ENCODE measurements around the gene CLCA4. TPM values are rescaled to one million over a fixed set of nuclear protein-coding genes. Genes with fewer than 3 reads are reported as not detected.

The CLCA4 gene
- total RNA-seq, 4 donors from 2014 or later = not detected

DNA sequence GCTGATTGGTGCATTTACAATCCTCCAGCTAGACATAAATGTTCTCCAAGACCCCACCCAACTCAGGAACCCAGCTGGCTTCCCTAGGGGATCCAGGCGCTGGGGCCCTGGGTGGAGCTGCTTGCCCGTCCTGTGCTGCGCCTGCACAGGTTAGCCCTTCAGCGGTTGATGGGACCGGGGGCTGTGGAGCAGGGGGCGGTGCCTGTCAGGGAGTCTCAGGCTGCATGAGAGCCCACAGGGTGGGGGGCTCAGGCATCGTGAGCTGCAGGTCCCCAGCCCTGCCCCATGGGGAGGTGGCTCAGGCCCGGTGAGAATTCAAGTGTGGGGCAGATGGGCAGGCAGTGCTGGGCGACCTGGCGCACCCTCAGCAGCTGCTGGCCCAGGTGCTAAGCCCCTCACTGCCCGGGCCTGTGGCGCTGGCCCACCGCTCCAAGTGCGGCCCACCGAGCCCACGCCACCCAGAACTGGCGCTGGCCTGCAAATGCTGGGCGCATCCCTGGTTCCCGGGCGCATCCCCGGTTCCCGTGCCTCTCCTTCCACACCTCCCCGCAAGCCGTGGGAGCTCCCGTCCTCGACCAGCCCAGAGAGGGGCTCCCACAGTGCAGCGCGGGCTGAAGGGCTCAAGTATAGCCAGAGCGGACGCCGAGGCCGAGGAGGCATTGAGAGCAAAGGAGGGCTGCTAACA lies 23.1 kb upstream of the CLCA4 start:
- WGBS, 2 donors = 92 to 96% methylated on average over 23 to 25 of the region's 32 CpGs
- H3K4me3 ChIP-seq (replicated peaks in 1 of 3) = no peak overlapping the region
- TF ChIP-seq, protein P1, sequence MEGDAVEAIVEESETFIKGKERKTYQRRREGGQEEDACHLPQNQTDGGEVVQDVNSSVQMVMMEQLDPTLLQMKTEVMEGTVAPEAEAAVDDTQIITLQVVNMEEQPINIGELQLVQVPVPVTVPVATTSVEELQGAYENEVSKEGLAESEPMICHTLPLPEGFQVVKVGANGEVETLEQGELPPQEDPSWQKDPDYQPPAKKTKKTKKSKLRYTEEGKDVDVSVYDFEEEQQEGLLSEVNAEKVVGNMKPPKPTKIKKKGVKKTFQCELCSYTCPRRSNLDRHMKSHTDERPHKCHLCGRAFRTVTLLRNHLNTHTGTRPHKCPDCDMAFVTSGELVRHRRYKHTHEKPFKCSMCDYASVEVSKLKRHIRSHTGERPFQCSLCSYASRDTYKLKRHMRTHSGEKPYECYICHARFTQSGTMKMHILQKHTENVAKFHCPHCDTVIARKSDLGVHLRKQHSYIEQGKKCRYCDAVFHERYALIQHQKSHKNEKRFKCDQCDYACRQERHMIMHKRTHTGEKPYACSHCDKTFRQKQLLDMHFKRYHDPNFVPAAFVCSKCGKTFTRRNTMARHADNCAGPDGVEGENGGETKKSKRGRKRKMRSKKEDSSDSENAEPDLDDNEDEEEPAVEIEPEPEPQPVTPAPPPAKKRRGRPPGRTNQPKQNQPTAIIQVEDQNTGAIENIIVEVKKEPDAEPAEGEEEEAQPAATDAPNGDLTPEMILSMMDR (IDR thresholded peaks at IDR 0.05) = no peak
- H3K27me3 ChIP-seq = no peaks in the 10 kb centered on the region
- H3K4me1 ChIP-seq = no peaks in the 10 kb centered on the region
- DNase-seq = no peak
- H3K36me3 ChIP-seq = no peaks in the 10 kb centered on the region
- intact Hi-C loops (cut with DNase I) = no loop called here
- H3K27ac ChIP-seq = no peak overlapping the region
- no peaks in the 10 kb centered on the region for H3K9me3 ChIP-seq

DNA sequence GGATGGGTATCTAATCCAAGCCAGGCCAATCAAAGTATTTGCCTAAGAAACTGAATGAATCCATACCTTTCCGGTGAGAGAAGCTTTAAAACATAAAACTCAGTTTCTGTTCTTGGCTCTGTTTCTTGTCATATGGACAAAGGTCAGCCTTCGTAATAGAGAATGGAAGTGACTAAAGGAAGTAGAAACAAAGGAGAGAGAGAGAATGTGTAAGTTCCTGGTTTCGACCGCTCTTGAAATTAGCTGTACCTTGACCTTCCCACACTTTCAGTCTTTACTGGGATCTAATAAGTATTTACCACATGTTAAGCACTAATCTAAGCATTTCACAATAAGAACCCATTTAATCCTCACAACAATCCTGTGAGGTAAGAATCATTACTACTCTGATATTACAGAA lies 19.6 kb upstream of the CLCA4 start:
- 76 to 83% methylated on average over 4 of the region's 4 CpGs for WGBS, 2 donors
- Histone ChIP-seq H3K9me3 (no peaks in the 10 kb centered on the region), H3K36me3 (no peaks in the 10 kb centered on the region), H3K27me3 (no peaks in the 10 kb centered on the region), H3K4me1 (no peaks in the 10 kb centered on the region), H3K27ac (no peak overlapping the region), H3K4me3 (replicated peaks in 1 of 3) (no peak overlapping the region)
- DNase-seq = no peak
- TF ChIP-seq, protein P1 (IDR thresholded peaks at IDR 0.05) = no peak
- TF ChIP-seq POLR2A (IDR thresholded peaks at IDR 0.05) = no peak
- intact Hi-C loops (cut with DNase I) = no loop called here

DNA sequence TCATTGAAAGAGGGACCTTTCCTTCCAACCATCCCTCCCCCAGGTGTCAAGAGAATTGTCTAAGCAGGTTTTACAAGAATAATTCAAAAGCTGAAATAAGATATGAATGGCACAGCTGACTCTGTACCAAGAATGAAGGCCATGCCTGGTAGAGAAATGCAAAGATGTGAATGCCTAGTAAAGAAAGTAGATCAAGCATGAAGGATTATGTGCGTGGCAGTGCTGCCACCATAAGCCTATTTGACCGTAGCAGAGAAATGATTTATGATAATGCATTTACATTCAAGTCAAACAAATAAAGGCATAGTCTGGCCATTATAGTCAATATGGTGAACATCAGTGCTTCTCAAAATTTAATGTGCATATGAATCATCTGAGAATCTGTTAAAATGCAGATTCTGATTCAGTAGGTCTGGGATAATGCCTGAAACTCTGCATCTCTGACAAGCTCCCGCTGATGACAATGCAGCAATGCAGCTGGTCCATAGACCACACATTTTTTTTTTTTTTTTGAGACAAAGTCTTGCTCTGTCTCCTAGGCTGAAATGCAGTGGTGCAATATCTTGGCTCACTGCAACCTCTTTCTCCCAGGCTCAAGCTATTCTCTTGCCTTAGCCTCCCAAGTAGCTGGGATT lies 16.6 kb upstream of the CLCA4 start:
- no peak for DNase-seq
- no peak for TF ChIP-seq POLR2A (IDR thresholded peaks at IDR 0.05)
- TF ChIP-seq, protein P1 (IDR thresholded peaks at IDR 0.05) = no peak
- Histone ChIP-seq H3K27me3 (no peaks in the 10 kb centered on the region), H3K27ac (no peak overlapping the region), H3K4me3 (replicated peaks in 1 of 3) (no peak overlapping the region), H3K36me3 (no peaks in the 10 kb centered on the region), H3K9me3 (no peaks in the 10 kb centered on the region), H3K4me1 (no peaks in the 10 kb centered on the region)
- intact Hi-C loops (cut with DNase I) = no loop called here
- 93 to 96% methylated on average over 3 of the region's 3 CpGs for WGBS, 2 donors

DNA sequence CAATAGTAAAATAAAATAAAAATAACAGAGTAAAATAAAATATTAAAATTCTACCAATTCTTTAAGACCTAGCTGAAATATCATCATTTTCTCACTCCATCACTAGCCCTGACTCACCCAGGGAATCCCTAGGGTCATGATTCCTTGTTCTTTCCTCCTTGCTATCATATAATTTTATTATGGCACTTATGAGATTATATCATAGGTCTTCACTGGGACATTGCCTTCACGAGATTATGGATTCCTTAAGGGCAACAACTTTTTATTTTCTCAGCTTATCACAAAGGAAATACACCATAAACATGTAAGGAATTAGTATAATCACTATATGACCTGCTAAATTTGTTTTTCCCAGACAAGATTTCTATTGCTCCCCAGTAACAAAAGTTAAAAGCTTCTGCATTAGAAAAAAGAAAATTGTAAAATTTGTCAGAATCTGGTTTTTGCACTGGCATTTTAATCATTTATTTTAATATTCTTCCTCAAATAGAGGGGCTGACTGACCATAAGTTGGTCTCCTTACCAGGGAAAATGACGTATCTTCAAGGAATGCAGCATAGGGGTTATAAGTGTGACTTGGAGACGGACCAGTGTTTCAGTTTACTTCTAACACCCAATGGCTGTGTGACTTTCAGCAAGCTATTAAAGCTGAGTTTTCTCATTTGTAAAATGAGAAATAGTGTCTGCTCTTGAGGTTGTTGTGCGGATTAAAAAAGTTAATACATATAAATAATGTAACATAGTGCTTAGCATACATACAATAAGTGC lies 8.8 kb upstream of the CLCA4 start:
- intact Hi-C loops (cut with DNase I) = no loop called here
- Histone ChIP-seq H3K9me3 (no peaks in the 10 kb centered on the region), H3K4me1 (no peaks in the 10 kb centered on the region), H3K27ac (no peak overlapping the region), H3K4me3 (replicated peaks in 1 of 3) (no peak overlapping the region), H3K27me3 (no peaks in the 10 kb centered on the region), H3K36me3 (no peaks in the 10 kb centered on the region)
- 83 to 87% methylated on average over 4 of the region's 4 CpGs for WGBS, 2 donors
- TF ChIP-seq POLR2A (IDR thresholded peaks at IDR 0.05) = no peak
- TF ChIP-seq, protein P1 (IDR thresholded peaks at IDR 0.05) = no peak
- DNase-seq = no peak

DNA sequence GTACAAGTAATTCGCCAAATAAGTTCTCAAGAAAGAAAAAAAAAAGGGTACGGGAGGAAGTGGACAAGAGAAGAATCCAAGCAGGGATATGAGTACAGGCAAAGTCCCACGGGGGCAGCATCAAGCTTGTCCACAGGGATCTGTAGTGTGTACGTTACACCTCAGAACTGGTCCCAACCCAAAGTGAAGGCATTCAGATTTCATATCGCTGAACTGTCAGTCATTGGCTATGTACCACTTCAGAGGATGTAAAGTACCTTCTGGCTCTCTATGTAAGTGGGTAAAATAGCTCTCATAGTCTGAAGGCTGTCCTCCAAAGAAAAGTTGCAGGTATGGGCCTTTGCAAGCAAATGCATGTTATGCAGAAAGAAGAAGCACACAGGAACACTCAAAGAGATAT lies 8.1 kb upstream of the CLCA4 start:
- H3K36me3 ChIP-seq = no peaks in the 10 kb centered on the region
- H3K4me3 ChIP-seq (replicated peaks in 1 of 3) = no peak overlapping the region
- WGBS, 2 donors = 64 to 65% methylated on average over 5 of the region's 5 CpGs
- no peak overlapping the region for H3K27ac ChIP-seq
- H3K27me3 ChIP-seq = no peaks in the 10 kb centered on the region
- no peaks in the 10 kb centered on the region for H3K4me1 ChIP-seq
- intact Hi-C loops (cut with DNase I) = no loop called here
- no peaks in the 10 kb centered on the region for H3K9me3 ChIP-seq
- no peak for DNase-seq
- TF ChIP-seq POLR2A (IDR thresholded peaks at IDR 0.05) = no peak
- TF ChIP-seq, protein P1 (IDR thresholded peaks at IDR 0.05) = no peak
